Measurements from ENCODE around the gene NFIB. TPM values are rescaled to one million over a fixed set of nuclear protein-coding genes. Genes with fewer than 3 reads are reported as not detected.

NFIB gene
- polyA plus RNA-seq, 1 donor (not counting 4 experiments of a cell fraction or from before 2014, with no cell fraction given): 8.9 TPM

- H4K20me1 ChIP-seq (ENCODE audit: control insufficient read depth, extremely low read depth, insufficient read depth, low read length): no peaks in the 10 kb centered on the region
- dilution Hi-C loops (cut with MboI; ENCODE audit: extremely low pct_ligation_motif_present, low sequenced_read_pairs): no loop called here
- DNase-seq (ENCODE audit: low read depth, low spot score) (no peak), FAIRE-seq (no peak)
- H3K9me1 ChIP-seq (ENCODE audit: control insufficient read depth, extremely low read depth, insufficient read depth, low read length): no peaks in the 10 kb centered on the region
- TF ChIP-seq EZH2 (IDR thresholded peaks at IDR 0.05; ENCODE audit: low read length) (no peak), CTCF (optimal IDR thresholded peaks at IDR 0.05 in 1 of 3, IDR thresholded peaks at IDR 0.05 in 1 of 3, conservative IDR thresholded peaks at IDR 0.05 in 1 of 3; ENCODE audit: extremely low read depth in 1 of 3, insufficient read depth in 2 of 3, low read length in 3 of 3) (no peak)
- H2AFZ ChIP-seq (ENCODE audit: control insufficient read depth, low read length): no peak overlapping the region
- no peaks in the 10 kb centered on the region for H3K79me2 ChIP-seq (ENCODE audit: control insufficient read depth, insufficient read depth, low read length)
- no peak overlapping the region for H3K9ac ChIP-seq (ENCODE audit: control insufficient read depth, extremely low read depth, insufficient read depth, low read length)
- H3K4me3 ChIP-seq (ENCODE audit: control insufficient read depth in 2 of 3, extremely low read depth in 1 of 3, insufficient read depth in 2 of 3, low read depth in 1 of 3, low read length in 3 of 3): no peak overlapping the region
- peaks cover 38% of the 10 kb centered on the region for H3K4me1 ChIP-seq (ENCODE audit: control insufficient read depth, extremely low read depth, insufficient read depth, low read length)
- no peaks in the 10 kb centered on the region for H3K36me3 ChIP-seq (ENCODE audit: control insufficient read depth in 2 of 2, extremely low read depth in 1 of 2, insufficient read depth in 2 of 2, low read length in 2 of 2)
- H3K27ac ChIP-seq (ENCODE audit: control insufficient read depth, insufficient read depth, low read length): no peak overlapping the region
- no peaks in the 10 kb centered on the region for H3K9me3 ChIP-seq (ENCODE audit: control insufficient read depth, low read depth, low read length)
- H3K27me3 ChIP-seq (ENCODE audit: control insufficient read depth, extremely low read depth, insufficient read depth, low read length): no peaks in the 10 kb centered on the region
- H3K4me2 ChIP-seq (ENCODE audit: control insufficient read depth, extremely low read depth, insufficient read depth, low read depth, low read length): no peak overlapping the region
These were observed 234.5 kb downstream of the NFIB start for GRCh38 chr9:14079440-14079839.

GRCh38 chr9:14077672-14078071 lies 236.3 kb downstream of the NFIB start:
- Histone ChIP-seq H3K27me3 (ENCODE audit: control insufficient read depth, extremely low read depth, insufficient read depth, low read length) (no peaks in the 10 kb centered on the region), H3K27ac (ENCODE audit: control insufficient read depth, insufficient read depth, low read length) (no peak overlapping the region), H3K4me1 (ENCODE audit: control insufficient read depth, extremely low read depth, insufficient read depth, low read length) (peaks cover 38% of the 10 kb centered on the region), H3K79me2 (ENCODE audit: control insufficient read depth, insufficient read depth, low read length) (no peaks in the 10 kb centered on the region), H2AFZ (ENCODE audit: control insufficient read depth, low read length) (no peak overlapping the region), H3K9me3 (ENCODE audit: control insufficient read depth, low read depth, low read length) (no peaks in the 10 kb centered on the region), H3K9ac (ENCODE audit: control insufficient read depth, extremely low read depth, insufficient read depth, low read length) (no peak overlapping the region), H4K20me1 (ENCODE audit: control insufficient read depth, extremely low read depth, insufficient read depth, low read length) (no peaks in the 10 kb centered on the region), H3K36me3 (ENCODE audit: control insufficient read depth in 2 of 2, extremely low read depth in 1 of 2, insufficient read depth in 2 of 2, low read length in 2 of 2) (no peaks in the 10 kb centered on the region), H3K4me2 (ENCODE audit: control insufficient read depth, extremely low read depth, insufficient read depth, low read depth, low read length) (no peak overlapping the region), H3K9me1 (ENCODE audit: control insufficient read depth, extremely low read depth, insufficient read depth, low read length) (no peaks in the 10 kb centered on the region), H3K4me3 (ENCODE audit: control insufficient read depth in 2 of 3, extremely low read depth in 1 of 3, insufficient read depth in 2 of 3, low read depth in 1 of 3, low read length in 3 of 3) (no peak overlapping the region)
- TF ChIP-seq CTCF (optimal IDR thresholded peaks at IDR 0.05 in 1 of 3, IDR thresholded peaks at IDR 0.05 in 1 of 3, conservative IDR thresholded peaks at IDR 0.05 in 1 of 3; ENCODE audit: extremely low read depth in 1 of 3, insufficient read depth in 2 of 3, low read length in 3 of 3) (no peak), EZH2 (IDR thresholded peaks at IDR 0.05; ENCODE audit: low read length) (no peak)
- DNase-seq (ENCODE audit: low read depth, low spot score) (no peak), FAIRE-seq (no peak)
- dilution Hi-C loops (cut with MboI; ENCODE audit: extremely low pct_ligation_motif_present, low sequenced_read_pairs): no loop called here

All from keratinocyte (primary cell).